D721Med (cell line): Measurements from ENCODE around the gene PDHX.

Source experiments
- DNase-seq: peaks from one replicate; pipeline ENCODE4 v3.0.0; 2011; ENCODE audit warnings: low spot score; ENCODE audit not compliant: insufficient read length
- FAIRE-seq: peaks from 2 replicates; lab custom pipeline; 2011; peaks lifted over from hg19 to GRCh38; lab: Jason Lieb, UNC
- TF ChIP-seq, protein P1 (sequence below): IDR thresholded peaks from 2 replicates; pipeline ENCODE4 v1.5.1; 2012; ENCODE audit warnings: mild to moderate bottlenecking, control low read depth; ENCODE audit not compliant: insufficient read depth; ENCODE audit errors: missing control alignments

Gene PDHX

DNA sequence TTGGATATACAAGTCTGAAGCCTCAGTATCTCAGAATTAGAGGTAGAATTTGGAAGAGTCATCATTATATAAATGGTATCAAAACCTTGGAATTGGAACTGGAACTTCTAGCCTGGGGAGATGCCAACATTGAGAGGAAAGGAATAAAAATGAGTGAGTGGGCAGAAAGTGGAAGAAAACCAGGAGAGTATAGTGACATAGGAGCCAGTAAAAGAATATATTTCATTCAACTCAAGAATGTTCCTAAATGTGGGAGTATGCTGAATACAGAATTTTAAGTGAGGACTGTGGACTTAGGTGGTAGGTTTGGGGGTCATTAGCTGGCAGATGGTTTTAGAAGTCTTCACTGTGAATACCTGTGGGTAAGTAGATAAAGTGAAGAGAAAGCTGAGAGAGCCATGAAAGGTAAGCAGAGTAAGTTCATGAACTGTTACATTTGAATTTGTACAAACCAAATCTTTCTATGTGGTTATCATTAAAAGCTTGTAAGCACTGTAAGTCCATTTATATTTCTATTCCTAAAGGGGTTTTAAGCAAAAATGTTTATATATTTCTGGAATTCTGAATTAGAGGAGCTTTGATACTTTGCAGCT, 60.2 kb downstream of the PDHX start:
- FAIRE-seq: no peak
- DNase-seq: no peak
- TF ChIP-seq, protein P1, sequence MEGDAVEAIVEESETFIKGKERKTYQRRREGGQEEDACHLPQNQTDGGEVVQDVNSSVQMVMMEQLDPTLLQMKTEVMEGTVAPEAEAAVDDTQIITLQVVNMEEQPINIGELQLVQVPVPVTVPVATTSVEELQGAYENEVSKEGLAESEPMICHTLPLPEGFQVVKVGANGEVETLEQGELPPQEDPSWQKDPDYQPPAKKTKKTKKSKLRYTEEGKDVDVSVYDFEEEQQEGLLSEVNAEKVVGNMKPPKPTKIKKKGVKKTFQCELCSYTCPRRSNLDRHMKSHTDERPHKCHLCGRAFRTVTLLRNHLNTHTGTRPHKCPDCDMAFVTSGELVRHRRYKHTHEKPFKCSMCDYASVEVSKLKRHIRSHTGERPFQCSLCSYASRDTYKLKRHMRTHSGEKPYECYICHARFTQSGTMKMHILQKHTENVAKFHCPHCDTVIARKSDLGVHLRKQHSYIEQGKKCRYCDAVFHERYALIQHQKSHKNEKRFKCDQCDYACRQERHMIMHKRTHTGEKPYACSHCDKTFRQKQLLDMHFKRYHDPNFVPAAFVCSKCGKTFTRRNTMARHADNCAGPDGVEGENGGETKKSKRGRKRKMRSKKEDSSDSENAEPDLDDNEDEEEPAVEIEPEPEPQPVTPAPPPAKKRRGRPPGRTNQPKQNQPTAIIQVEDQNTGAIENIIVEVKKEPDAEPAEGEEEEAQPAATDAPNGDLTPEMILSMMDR: no peak

GRCh38 chr11:34977089-34977912, 60.9 kb downstream of the PDHX start:
- no peak for DNase-seq
- TF ChIP-seq, protein P1: no peak
- FAIRE-seq: no peak

DNA sequence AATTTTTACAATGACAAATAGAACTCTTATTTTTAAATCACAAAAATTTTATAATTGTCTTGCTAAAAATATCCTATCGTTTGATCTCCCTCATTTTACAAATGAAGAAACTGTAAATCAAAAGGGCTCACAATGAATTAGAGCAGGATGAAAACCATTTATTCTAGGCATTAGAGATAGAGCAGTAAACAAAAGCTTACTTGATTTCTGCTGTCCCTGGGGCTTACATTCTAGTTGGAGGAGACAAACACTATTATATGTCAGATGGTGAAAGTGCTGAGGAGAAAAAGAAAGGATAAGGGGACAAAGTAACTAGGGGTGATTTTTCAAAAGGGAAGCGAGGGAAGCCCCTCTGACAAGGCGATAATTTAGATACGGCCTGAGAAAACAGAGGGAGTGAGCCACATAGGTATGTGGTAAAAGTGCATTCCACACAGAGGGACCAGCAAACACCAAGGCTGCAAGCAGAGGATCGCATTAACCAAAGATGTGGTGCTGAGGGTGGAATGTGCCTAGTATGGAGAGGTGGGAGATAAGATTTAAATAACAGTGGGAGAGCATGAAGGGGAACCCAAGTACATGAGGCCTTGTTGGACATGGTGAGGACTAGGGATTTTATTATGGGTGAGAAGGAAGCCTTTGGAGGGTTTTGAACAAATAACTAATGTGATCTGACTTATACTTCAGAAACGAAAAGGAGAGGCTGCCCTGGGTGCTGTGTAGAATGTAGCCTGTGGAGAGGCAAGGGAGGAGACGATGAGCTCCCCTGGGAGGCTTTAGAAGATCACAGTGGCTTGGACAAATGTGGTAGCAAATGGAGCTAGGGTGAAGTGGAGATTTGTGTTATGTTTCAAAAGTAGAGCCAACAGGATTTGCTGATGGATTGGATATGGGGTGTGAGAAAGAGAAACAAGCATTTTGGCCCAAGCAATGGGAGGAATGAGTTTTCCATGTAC, 62.1 kb downstream of the PDHX start:
- no peak for DNase-seq
- no peak for FAIRE-seq
- TF ChIP-seq, protein P1: no peak

GRCh38 chr11:34984514-34984913, 68.1 kb downstream of the PDHX start:
- FAIRE-seq: no peak
- TF ChIP-seq, protein P1: no peak
- no peak for DNase-seq

DNA sequence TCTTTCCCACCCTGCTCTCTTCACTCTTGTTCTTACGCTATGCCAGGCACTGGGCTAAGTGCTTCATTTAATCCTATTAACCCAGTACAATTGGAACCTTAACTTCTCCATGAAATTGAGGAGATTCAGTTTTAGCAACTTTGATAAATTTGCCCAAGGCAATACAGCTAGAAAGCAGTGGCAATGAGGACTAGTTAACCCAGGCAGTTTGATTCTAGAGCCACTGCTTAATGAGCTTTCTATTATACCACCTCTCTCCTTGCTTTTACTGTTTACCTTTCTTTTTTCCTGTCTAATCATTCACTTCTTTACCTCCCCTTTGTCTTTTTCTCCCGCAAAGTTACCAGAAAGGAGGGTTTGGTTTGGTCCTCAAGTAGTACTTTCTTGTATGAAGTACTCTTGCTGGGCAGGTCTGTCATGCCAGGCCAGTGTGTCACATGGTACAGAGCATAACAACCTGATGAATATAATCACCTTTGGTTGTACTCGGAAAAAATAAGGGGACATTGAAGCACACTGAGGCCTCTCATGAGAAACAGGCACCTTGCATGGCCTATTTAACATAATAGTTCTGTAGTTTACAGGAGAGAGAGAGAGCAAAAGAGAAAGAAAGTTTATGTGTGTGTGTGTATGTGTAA, 70.6 kb downstream of the PDHX start:
- TF ChIP-seq, protein P1: no peak
- FAIRE-seq: no peak
- no peak for DNase-seq

DNA sequence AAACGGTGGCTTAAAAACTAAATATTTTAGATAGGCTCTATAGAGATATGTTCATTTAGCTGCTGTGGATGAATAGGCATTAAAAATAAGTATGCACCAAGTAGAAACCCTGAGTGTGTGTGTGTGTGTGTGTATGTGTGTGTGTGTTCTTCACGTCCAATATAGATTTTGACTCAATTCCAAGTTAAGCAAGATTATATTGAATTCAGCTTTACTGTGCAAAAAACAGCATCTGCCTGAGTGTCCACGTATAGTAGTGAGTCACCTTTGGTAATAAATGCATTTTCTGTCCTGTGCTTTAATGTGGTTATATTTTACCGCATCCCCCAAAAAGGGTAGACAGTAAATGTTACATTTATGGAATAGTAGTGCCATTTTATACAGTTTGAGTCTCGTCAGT, 71.2 kb downstream of the PDHX start:
- DNase-seq (no peak), FAIRE-seq (no peak)
- TF ChIP-seq, protein P1: no peak
